A204.1 (cell line): ENCODE measurements around the gene POTEB3.
"Not testable (repeated sequence)": the region's sequence is repeated elsewhere in the genome, so short reads cannot be mapped to it uniquely, and the experiment has no call there.

Experiments
- FAIRE-seq: peaks from 2 replicates; lab custom pipeline; 2012; peaks lifted over from hg19 to GRCh38; lab: Jason Lieb, UNC

The POTEB3 gene

DNA sequence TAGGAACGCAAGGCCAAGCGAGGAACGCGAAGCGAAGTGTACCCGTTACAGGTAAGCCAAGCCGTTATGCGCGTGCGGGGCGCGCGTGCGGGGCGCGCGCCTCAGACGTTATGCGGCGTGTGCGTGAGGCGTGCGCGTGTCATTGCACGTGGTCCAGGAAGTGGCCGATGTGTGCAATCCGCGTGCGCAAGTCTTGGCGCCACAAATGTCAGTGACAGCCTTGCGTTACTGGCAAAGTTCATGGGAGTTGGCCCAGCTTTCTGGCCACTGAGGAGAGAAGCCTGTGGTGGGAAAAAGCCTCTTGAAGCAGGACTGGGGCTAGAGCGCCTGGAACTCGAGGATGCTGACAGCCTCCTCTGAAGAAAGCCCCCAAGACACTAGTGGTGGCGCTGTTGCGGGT is at the start of gene POTEB3:
POTEB3 (minus strand) TSS at position 101 of the 400 bp plus-strand sequence. CDS start 488 bp downstream, outside the sequence.
- not testable (repeated sequence) for FAIRE-seq

DNA sequence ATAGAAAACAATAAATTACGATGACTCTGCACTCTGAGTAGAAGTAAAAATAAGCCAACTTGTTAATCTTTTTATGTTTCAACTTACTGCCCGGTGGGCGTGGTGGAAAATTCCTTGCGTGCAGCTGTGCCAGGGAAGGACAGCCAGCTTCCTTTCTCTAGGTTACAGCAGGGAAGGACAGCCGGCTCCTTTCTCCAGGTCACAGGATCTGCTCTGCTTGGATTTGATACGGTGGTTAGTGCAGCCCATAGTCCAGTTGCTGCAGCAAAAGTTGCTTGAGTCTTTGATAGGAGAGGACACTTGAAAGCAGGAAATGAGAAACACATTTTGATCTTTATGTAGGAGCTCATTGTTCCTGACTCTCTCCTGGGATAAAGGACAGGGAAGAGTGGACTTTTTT is 13.4 kb upstream of the POTEB3 start:
- not testable (repeated sequence) for FAIRE-seq

DNA sequence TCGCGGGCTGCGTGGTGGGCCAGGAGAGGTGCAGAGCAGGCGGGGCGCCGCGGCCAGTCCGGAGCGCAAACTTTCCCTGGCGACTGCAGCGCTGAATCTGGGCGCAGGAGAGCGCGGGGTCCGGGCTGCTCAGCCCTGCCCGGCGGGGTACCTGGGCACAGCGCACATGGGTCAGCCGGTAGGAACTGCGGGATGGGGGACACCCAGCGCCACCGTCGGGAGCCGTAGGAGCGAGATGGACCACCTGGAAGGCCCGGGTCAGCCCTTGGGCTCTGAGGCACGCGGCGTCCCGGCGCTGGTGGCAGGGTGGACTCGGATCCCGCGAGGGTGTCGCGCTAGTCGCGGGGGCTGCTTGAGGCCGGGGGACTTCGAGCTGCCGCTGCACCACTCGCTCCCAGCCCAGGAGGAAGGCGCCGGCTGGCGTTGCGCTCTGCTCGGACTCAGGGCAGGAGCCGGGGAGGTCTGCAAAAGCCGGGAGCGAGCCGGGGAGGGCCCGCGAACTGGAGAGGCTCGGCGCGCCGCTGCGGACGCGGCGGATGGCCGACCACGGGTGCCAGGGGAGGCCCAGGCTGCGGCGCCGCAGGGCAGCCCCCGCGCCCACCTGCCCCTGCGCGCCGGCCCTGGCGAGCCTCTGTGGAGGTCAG is 11.7 kb upstream of the POTEB3 start:
- FAIRE-seq, result not testable (repeated sequence)

DNA sequence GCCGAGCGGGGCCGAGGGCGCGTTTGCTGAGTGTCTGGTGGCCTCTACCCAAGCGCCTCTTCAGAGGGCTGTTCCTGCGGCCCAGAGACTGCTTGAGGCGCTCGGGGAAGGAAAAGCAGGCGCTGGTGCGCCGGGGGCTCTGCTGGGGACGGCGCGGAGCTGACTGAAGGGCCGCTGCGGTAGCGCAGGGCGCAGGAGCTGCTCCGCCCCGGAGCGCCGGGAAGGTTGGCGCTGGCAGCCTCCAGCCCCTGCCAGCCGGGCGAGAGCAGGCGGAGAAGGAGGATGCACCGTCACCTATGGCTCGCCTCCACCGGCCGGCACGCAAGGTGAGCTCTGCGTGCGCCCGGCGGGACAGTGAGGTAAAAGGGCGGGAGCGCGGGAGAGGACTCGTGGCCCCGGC is 11.2 kb upstream of the POTEB3 start:
- not testable (repeated sequence) for FAIRE-seq

DNA sequence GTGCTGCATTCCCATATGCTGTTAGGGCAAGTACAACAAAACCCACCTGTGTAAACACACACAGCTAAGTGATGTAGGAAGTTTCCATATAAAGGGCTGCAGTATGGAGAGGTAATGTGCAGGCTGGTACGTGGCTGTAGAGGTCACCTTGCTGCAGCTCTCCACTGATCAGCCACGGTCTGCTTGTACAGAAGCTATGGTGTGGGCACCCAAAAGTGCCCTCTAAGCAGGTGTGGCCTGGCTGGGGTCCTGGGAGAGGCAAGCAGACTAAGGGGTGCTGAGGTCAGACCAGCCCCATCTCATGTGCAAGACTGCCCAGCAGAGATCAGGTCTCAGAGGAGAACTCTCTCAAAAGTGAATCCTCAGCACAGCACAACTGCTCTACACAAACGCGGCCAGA is 32.9 kb downstream of the POTEB3 start:
- FAIRE-seq, result not testable (repeated sequence)

DNA sequence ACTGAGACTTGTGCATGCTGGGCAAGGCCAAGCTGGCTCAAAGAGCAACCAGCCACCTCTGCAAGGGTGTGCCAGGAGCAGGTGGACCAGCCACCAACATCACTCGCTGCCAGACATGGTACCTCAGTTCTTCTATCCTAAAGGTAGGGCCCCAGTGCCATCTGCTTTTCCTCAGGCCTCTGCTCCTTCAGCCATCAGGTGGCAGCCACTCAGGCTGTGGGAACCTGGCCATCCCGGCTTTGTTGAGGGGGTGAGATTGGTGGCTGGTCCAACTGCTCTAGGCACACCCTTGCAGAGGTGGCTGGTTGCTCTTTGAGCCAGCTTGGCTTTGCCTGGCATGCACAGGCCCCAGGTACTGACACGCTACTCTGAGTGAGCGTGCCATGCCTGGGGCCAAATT is 38.8 kb downstream of the POTEB3 start:
- FAIRE-seq, result not testable (repeated sequence)

DNA sequence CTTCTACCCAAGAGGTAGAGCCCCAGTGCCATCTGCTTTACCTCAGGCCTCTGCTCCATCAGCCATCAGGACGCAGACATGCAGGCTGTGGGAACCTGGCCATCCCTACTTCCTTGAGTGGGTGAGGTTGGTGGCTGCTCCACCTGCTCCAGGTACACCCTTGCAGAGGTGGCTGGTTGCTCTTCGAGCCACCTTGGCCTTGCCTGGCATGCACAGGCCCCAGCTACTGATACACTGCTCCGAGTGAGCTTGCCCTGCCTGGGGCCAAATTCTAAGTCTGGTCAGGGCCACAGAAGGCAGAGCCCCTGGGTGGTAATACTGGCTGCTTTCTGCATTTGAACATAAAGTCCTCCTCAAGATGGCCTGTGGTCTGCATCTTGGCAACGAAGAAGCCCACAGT is 41.2 kb downstream of the POTEB3 start:
- FAIRE-seq, result not testable (repeated sequence)

DNA sequence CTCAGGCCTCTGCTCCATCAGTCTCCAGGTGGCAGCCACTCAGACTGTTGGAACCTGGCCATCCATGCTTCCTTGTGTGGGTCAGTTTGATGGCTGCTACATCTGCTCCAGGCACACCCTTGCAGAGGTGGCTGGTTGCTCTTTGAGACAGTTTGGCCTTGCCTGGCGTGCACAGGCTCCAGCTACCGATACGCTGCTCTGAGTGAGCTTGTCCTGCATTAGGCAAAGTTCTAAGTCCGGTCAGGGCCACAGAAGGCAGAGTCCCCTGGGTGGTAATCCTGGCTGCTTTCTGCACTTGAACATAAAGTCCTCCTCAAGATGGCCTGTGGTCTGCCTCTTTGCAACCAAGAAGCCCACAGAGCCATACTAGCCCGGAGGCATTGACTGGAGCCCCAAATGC is 41.8 kb downstream of the POTEB3 start:
- FAIRE-seq, result not testable (repeated sequence)

DNA sequence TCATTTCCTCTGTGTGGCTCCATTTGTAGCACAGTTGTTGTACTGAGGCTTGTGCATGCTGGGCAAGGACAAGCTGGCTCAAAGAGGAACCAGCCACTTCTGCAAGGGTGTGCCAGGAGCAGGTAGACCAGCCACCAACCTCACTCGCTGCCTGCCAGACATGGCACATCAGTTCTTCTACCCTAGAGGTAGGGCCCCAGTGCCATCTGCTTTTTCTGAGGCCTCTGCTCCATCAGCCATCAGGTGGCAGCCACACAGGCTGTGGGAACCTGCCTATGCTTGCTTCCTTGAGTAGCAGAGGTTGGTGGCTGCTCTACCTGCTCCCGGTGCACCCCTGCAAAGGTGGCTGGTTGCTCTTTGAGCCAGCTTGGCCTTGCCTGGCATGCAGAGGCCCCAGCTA is 42.6 kb downstream of the POTEB3 start:
- FAIRE-seq, result not testable (repeated sequence)

DNA sequence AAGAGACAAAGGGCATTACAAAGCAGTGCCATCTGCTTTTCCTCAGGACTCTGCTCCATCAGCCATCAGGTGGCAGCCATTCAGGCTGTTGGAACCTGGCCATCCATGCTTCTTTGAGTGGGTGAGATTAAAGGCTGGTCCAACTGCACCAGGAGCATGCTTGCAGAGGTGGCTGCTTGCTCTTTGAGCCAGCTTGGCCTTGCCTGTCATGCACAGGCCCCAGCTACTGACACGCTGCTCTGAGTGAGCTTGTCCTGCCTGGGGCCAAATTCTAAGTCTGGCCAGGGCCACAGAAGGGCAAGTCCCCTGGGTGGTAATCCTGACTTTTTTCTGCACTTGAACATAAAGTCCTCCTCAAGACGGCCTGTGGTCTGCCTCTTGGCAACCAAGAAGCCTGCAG is 43.1 kb downstream of the POTEB3 start:
- not testable (repeated sequence) for FAIRE-seq

DNA sequence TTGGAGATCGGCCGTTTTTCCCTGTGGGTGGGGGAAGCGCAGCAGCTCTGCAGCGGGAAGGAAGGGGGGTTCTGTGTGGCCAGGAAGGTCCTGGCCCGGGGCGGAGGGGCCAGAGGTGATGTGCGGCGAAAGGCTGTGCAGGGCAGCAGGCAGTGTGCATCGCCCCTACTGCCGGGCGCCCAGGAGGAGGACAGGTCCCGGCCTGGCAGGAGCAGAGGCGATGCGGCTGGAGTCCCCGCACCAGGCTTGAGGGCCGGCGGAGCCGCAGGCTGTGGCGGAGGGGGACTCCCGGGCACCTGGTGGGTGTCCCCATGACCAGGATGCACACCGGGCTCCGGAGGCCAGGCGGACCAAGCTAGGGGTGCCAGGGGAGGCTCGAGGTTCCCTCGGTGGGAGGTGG is 54.3 kb downstream of the POTEB3 start:
- not testable (repeated sequence) for FAIRE-seq

DNA sequence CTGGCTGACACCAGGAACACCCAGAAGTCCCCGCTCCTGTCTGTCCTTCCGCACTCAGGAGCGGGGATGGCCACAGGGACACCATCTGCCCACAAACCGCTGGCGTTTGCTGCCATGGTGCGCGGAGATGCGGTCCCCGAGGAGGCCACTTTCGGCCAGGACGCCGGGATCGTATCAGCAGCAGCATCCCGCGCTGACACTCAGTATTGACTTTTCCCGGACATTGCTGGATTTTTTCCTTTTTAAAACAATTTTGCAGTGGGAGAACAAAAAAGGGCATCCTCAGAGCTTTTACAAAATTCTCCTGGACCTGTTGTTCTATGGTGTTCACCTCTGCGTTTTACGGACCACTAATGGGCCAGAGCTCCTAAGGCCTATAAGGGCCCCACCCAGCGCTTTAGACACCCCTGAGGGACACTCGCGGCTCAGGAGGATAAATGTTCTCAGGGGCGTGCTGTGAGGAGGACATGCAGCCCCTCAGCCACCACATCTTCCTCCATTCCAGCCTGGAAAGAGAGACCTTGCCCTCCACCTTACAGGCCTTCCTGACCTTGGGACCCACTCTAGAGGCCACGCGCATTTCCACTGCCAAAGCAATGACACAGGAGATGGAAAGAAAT is 56.3 kb downstream of the POTEB3 start:
- not testable (repeated sequence) for FAIRE-seq

DNA sequence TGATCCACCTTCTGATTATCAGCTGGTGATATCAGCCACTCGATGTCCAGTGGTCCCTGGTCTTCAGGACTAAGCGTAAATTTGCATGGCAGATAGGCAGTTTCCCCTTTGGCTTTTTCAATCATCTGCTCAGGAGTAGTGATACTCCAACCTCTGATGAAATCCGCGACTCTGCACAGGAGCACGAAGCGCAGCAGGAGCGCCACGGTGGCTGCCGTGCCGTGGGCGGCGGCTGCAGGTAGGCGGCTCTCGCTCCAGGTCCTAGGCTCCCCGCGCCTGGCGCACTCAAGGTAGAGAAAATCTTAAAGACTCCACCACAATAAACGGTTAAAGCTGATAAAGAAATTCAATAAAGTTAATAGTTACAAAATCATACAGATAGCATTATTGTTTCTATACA is 66.6 kb downstream of the POTEB3 start:
- not testable (repeated sequence) for FAIRE-seq

DNA sequence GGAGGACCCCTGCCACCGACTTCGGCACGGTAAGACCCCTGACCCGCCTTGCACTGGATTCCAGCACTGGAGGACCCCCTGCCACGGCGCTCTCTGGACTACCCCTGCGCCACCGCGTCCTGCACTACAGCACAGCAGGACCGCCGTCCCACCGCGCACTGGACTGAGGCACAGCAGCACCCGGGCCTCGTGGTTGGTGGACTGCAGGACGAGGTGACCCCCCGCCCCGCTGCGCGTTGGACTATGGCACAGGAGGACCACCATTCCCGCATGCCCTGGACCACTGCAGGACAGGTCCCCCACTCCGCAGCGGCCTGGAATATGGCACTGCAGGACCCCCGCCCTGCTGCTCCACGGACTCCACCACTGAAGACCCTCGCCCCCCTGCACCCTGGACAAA is 71.1 kb downstream of the POTEB3 start:
- not testable (repeated sequence) for FAIRE-seq

DNA sequence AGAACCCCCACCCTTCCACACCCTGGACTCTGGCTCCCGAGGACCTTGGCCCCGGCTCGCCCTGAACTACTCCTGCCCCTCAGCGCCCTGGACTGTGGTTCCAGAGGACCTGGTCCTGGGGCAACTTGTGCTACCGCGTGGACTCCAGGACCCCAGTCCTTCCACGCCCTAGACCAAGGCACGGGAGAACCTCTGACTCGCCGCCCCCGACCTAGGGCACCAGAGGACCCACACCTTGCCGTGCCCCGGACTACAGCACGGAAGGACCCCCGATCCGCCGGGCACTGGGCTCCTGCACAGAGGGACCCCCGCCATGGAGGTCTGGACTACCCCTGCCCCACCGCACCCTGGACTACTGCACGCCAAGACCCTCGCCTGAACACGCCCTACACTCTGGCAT is 71.7 kb downstream of the POTEB3 start:
- FAIRE-seq, result not testable (repeated sequence)
